Endodermal cell (in vitro differentiated cells): ENCODE data around the gene MICAL3. TPM values are rescaled to one million over a fixed set of nuclear protein-coding genes. Genes with fewer than 3 reads are reported as not detected.

Experiments
- DNase-seq: peaks from one replicate; pipeline ENCODE4 v3.0.0-alpha.2; 2017
- H3K27ac ChIP-seq: 2 replicates; pipeline ENCODE4 v1.5.1; 2013; ENCODE audit warnings: mild to moderate bottlenecking, low read depth, low read length, moderate library complexity
- H3K27me3 ChIP-seq: 2 replicates; pipeline ENCODE4 v1.6.1; 2013; ENCODE audit warnings: mild to moderate bottlenecking, low read length, moderate library complexity; ENCODE audit not compliant: insufficient read depth, control insufficient read depth, poor library complexity, severe bottlenecking
- H3K36me3 ChIP-seq: 2 replicates; pipeline ENCODE4 v1.7.0; 2013; ENCODE audit warnings: mild to moderate bottlenecking, low read length, moderate library complexity; ENCODE audit not compliant: control insufficient read depth, insufficient read depth
- H3K4me1 ChIP-seq: one replicate; pipeline ENCODE4 v1.7.0; 2013; ENCODE audit warnings: low read length; ENCODE audit not compliant: control insufficient read depth, insufficient read depth
- H3K4me3 ChIP-seq: 2 replicates; pipeline ENCODE4 v1.5.1; 2013; ENCODE audit warnings: mild to moderate bottlenecking, low read length, moderate library complexity
- H3K9ac ChIP-seq: 2 replicates; pipeline ENCODE4 v1.6.1; 2013; ENCODE audit warnings: mild to moderate bottlenecking, low read length, moderate library complexity; ENCODE audit not compliant: poor library complexity, severe bottlenecking; ENCODE audit errors: extremely low read depth
- H3K9me3 ChIP-seq: 2 replicates; pipeline ENCODE4 v1.6.1; 2013; ENCODE audit warnings: mild to moderate bottlenecking, low read length, moderate library complexity; ENCODE audit not compliant: control insufficient read depth
- H3K27ac Mint-ChIP-seq: 2 replicates; pipeline ENCODE4 v1.8.0; 2020; ENCODE audit warnings: mixed read lengths
- H3K27me3 Mint-ChIP-seq: 2 replicates; pipeline ENCODE4 v1.8.0; 2021; ENCODE audit warnings: mild to moderate bottlenecking, mixed read lengths; ENCODE audit not compliant: insufficient read depth
- H3K36me3 Mint-ChIP-seq: 2 replicates; pipeline ENCODE4 v1.8.0; 2020; ENCODE audit warnings: low read depth, mixed read lengths
- H3K4me1 Mint-ChIP-seq: 2 replicates; pipeline ENCODE4 v1.8.0; 2020; ENCODE audit warnings: mixed read lengths
- H3K4me3 Mint-ChIP-seq: 2 replicates; pipeline ENCODE4 v1.8.0; 2020; ENCODE audit warnings: mild to moderate bottlenecking, moderate library complexity, mixed read lengths
- H3K9me3 Mint-ChIP-seq: 2 replicates; pipeline ENCODE4 v1.8.0; 2020; ENCODE audit warnings: mild to moderate bottlenecking, mixed read lengths
- WGBS, 2 experiments: methylation state at CpG; one replicate each; pipeline versions ENCODE4 v1.1.5 to v1.1.7; 2013; ENCODE audit warnings: missing lambda C conversion rate in 2 of 2, mixed read lengths in 1 of 2; ENCODE audit not compliant: insufficient coverage in 1 of 2, insufficient read length in 1 of 2; 5-methylcytosine and 5-hydroxymethylcytosine counted together
- total RNA-seq, 2 donors: library from RNA; stranded (reverse); fragmentation: NEBNext Ultra II Directional in 1 of 2; extraction: Animal tissue kit (Norgen Biotek cat#: 25700) in 1 of 2; gene quantifications; 2 replicates in 1 of 2; 3 replicates in 1 of 2; pipeline ENCODE4 v1.2.1, GENCODE V29; 2021
- TF ChIP-seq, protein P1 (sequence below): fragments of 200-600 bp; sonication (generic); conservative IDR thresholded peaks from 2 replicates; pipeline ENCODE4 v1.5.0; 2021; ENCODE audit warnings: antibody characterized with exemption, mild to moderate bottlenecking

Gene MICAL3
- total RNA-seq, 2 donors from 2014 or later = 42.8 to 48.1 TPM

DNA sequence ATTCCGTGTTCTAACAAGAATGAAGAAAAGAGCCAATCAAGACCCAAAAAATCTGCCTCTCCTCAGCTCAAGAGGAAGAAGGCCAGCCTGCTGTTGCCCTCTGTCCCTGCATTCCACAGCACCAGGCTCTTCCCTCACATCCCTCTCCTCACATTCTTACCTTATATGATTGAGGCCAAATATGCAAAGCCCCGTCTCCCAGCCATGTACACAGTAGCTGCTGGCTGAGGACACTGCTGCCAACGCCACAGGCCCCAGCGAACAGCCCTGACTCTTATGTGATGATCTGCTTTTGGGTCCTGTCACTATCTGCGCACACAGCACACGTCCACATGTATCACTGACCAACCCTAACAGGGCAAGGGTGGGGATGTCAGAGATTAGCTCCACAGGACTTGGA lies 60.2 kb downstream of the MICAL3 start:
- peaks cover 24% of the 10 kb centered on the region for H3K4me1 ChIP-seq
- peaks cover 2% of the 10 kb centered on the region for H3K36me3 Mint-ChIP-seq
- peak overlapping the region; percentile 48 for H3K27ac Mint-ChIP-seq
- peaks cover 28% of the 10 kb centered on the region for H3K27me3 ChIP-seq
- no peak overlapping the region for H3K4me3 Mint-ChIP-seq
- TF ChIP-seq, protein P1, sequence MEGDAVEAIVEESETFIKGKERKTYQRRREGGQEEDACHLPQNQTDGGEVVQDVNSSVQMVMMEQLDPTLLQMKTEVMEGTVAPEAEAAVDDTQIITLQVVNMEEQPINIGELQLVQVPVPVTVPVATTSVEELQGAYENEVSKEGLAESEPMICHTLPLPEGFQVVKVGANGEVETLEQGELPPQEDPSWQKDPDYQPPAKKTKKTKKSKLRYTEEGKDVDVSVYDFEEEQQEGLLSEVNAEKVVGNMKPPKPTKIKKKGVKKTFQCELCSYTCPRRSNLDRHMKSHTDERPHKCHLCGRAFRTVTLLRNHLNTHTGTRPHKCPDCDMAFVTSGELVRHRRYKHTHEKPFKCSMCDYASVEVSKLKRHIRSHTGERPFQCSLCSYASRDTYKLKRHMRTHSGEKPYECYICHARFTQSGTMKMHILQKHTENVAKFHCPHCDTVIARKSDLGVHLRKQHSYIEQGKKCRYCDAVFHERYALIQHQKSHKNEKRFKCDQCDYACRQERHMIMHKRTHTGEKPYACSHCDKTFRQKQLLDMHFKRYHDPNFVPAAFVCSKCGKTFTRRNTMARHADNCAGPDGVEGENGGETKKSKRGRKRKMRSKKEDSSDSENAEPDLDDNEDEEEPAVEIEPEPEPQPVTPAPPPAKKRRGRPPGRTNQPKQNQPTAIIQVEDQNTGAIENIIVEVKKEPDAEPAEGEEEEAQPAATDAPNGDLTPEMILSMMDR = no peak
- peaks cover 60% of the 10 kb centered on the region for H3K4me1 Mint-ChIP-seq
- H3K9me3 ChIP-seq = no peaks in the 10 kb centered on the region
- no peak for DNase-seq
- peaks cover 23% of the 10 kb centered on the region for H3K27me3 Mint-ChIP-seq
- no peaks in the 10 kb centered on the region for H3K9me3 Mint-ChIP-seq
- H3K27ac ChIP-seq = no peak overlapping the region
- WGBS, 2 experiments = 71 to 84% methylated on average over 4 to 6 of the region's 6 CpGs
- no peak overlapping the region for H3K4me3 ChIP-seq
- H3K9ac ChIP-seq = no peak overlapping the region
- H3K36me3 ChIP-seq = no peaks in the 10 kb centered on the region

DNA sequence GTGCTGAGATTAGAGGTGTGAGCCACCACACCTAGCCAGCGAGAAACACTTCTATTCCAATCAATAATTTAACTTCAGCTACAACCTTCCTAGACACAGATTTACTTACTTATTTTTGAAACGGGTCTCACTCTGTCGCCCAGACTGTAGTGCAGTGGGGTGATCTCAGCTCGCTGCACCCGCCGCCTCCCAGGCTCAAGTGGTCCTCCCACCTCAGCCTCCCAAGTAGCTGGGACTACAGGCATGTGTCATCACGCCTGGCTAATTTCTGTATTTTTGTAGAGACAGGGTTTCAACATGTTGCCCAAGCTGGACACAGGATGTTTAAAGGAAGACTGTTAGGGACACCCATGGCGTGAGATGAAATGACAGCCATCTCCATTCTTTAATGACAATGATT lies 61.3 kb downstream of the MICAL3 start:
- no peak overlapping the region for H3K27ac ChIP-seq
- Mint-ChIP-seq H3K4me1 (peaks cover 60% of the 10 kb centered on the region), H3K36me3 (peaks cover 2% of the 10 kb centered on the region), H3K27ac (no peak overlapping the region), H3K9me3 (no peaks in the 10 kb centered on the region), H3K4me3 (no peak overlapping the region), H3K27me3 (peaks cover 20% of the 10 kb centered on the region)
- peaks cover 24% of the 10 kb centered on the region for H3K4me1 ChIP-seq
- TF ChIP-seq, protein P1 = no peak
- H3K4me3 ChIP-seq = no peak overlapping the region
- H3K9me3 ChIP-seq = no peaks in the 10 kb centered on the region
- no peak overlapping the region for H3K9ac ChIP-seq
- 90 to 94% methylated on average over 8 of the region's 8 CpGs for WGBS, 2 experiments
- peaks cover 18% of the 10 kb centered on the region for H3K27me3 ChIP-seq
- no peak for DNase-seq
- no peaks in the 10 kb centered on the region for H3K36me3 ChIP-seq

DNA sequence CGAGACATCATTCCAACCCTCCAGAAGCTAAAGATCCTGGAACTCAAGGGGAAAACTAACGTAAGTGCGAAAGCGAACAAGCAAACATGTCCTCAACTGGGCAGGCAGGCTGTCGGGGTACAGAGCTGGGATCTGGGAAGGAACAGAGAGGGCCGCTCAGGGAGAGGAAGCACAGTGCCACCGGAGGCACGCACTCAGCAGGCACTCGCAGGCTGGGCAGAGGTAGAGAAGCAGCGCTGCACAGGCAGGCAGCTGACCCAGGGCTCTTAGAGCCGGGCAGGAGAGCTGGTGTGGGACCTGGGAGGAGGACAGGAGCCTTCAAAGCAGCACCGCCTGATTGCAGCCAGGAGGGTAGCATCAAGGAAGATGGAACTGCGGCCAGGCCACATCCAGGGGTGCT lies 62.2 kb downstream of the MICAL3 start:
- H3K9me3 Mint-ChIP-seq = no peaks in the 10 kb centered on the region
- peaks cover 2% of the 10 kb centered on the region for H3K36me3 Mint-ChIP-seq
- WGBS, 2 experiments = 94 to 95% methylated on average over 11 to 13 of the region's 13 CpGs
- TF ChIP-seq, protein P1 = no peak
- Histone ChIP-seq H3K9me3 (no peaks in the 10 kb centered on the region), H3K27ac (no peak overlapping the region), H3K27me3 (peaks cover 14% of the 10 kb centered on the region), H3K4me1 (peaks cover 24% of the 10 kb centered on the region), H3K9ac (no peak overlapping the region), H3K4me3 (no peak overlapping the region), H3K36me3 (no peaks in the 10 kb centered on the region)
- peak; percentile 51 for DNase-seq
- H3K27me3 Mint-ChIP-seq = peaks cover 14% of the 10 kb centered on the region
- peak overlapping the region; percentile 3 for H3K27ac Mint-ChIP-seq
- peaks cover 60% of the 10 kb centered on the region for H3K4me1 Mint-ChIP-seq
- no peak overlapping the region for H3K4me3 Mint-ChIP-seq
